Activated naive CD4-positive, alpha-beta T cell treated with anti-CD3 and anti-CD28 coated beads for 36 hours (primary cell): ENCODE data around the gene RABGAP1L. TPM values are rescaled to one million over a fixed set of nuclear protein-coding genes. Genes with fewer than 3 reads are reported as not detected.
A peak's percentile ranks its signal among the peaks of the same experiment; 100 is the strongest.
"Not testable (repeated sequence)": the region's sequence is repeated elsewhere in the genome, so short reads cannot be mapped to it uniquely, and the experiment has no call there.

Experiments used
- CTCF ChIA-PET: fragments of 350-600 bp; sonication (Branson Sonifier 250); formaldehyde crosslinking; loops from one replicate; lab custom pipeline; 2021; ENCODE audit warnings: antibody characterized with exemption; lab: Charles Lee
- DNase-seq: peaks from one replicate; pipeline ENCODE4 v3.0.0-alpha.2; 2020
- H3K27ac Mint-ChIP-seq: one replicate; pipeline ENCODE4 v1.8.0; 2021; ENCODE audit warnings: mild to moderate bottlenecking, mixed read lengths
- H3K27me3 Mint-ChIP-seq: one replicate; pipeline ENCODE4 v1.8.0; 2021; ENCODE audit warnings: low read depth, mixed read lengths
- H3K36me3 Mint-ChIP-seq: one replicate; pipeline ENCODE4 v1.8.0; 2021; ENCODE audit warnings: low read depth, mixed read lengths
- H3K4me1 Mint-ChIP-seq: one replicate; pipeline ENCODE4 v1.8.0; 2021; ENCODE audit warnings: low read depth, mixed read lengths
- H3K4me3 Mint-ChIP-seq: one replicate; pipeline ENCODE4 v1.8.0; 2021; ENCODE audit warnings: mild to moderate bottlenecking, moderate library complexity, mixed read lengths
- H3K9me3 Mint-ChIP-seq: one replicate; pipeline ENCODE4 v1.8.0; 2021; ENCODE audit warnings: mixed read lengths
- intact Hi-C: fragments of 100-400 bp; cut with micrococcal nuclease; formaldehyde crosslinking; loops from one replicate; pipeline ENCODE4 v1.15.1; 2023
- total RNA-seq, 2 experiments: library from RNA; stranded (reverse); gene quantifications; one replicate each; pipeline ENCODE4 v1.2.3, GENCODE V29; 2021

Gene RABGAP1L
- total RNA-seq, 2 experiments from 2014 or later = 16.6 TPM

- intact Hi-C loops = no loop called here
- Mint-ChIP-seq H3K27me3 (no peaks in the 10 kb centered on the region), H3K27ac (no peak overlapping the region), H3K36me3 (no peaks in the 10 kb centered on the region), H3K9me3 (no peaks in the 10 kb centered on the region), H3K4me1 (peaks cover 25% of the 10 kb centered on the region), H3K4me3 (peak overlapping the region; percentile 42)
- DNase-seq = no peak
- CTCF ChIA-PET = interaction anchor here (0.6 to 0.8 kb wide), 4 partner anchors 71 to 117 kb away, joined by 3 to 4 read pairs (median 3); no protein-coding TSS in a partner anchor
These were observed 717.9 kb downstream of the RABGAP1L start for GRCh38 chr1:174877208-174877673.

GRCh38 chr1:174880171-174880570 is 720.9 kb downstream of the RABGAP1L start:
- intact Hi-C loops = no loop called here
- no peak for DNase-seq
- CTCF ChIA-PET = interaction anchor here (0.6 kb wide), 1 partner anchor 8 kb away, joined by 3 read pairs; no protein-coding TSS in a partner anchor
- H3K4me1 Mint-ChIP-seq = peaks cover 13% of the 10 kb centered on the region
- H3K9me3 Mint-ChIP-seq = no peaks in the 10 kb centered on the region
- H3K36me3 Mint-ChIP-seq = no peaks in the 10 kb centered on the region
- H3K27me3 Mint-ChIP-seq = no peaks in the 10 kb centered on the region
- no peak overlapping the region for H3K27ac Mint-ChIP-seq
- H3K4me3 Mint-ChIP-seq = no peak overlapping the region

- Mint-ChIP-seq H3K4me1 (no peaks in the 10 kb centered on the region), H3K36me3 (no peaks in the 10 kb centered on the region), H3K27ac (no peak overlapping the region), H3K9me3 (no peaks in the 10 kb centered on the region), H3K27me3 (no peaks in the 10 kb centered on the region), H3K4me3 (no peak overlapping the region)
- CTCF ChIA-PET = interaction anchor here (1.0 to 2.6 kb wide), 2 partner anchors 102 to 115 kb away, joined by 5 to 8 read pairs; no protein-coding TSS in a partner anchor
- intact Hi-C loops = loop anchor here (1.0 kb wide), 2 partner anchors 100 to 115 kb away; no protein-coding TSS in a partner anchor
- DNase-seq = no peak
These were observed 724.1 kb downstream of the RABGAP1L start for GRCh38 chr1:174883409-174883808.

GRCh38 chr1:174884038-174884437 is 724.7 kb downstream of the RABGAP1L start:
- no peaks in the 10 kb centered on the region for H3K27me3 Mint-ChIP-seq

GRCh38 chr1:174884566-174884965 is 725.2 kb downstream of the RABGAP1L start:
- H3K36me3 Mint-ChIP-seq = no peaks in the 10 kb centered on the region
- CTCF ChIA-PET = interaction anchor here (0.6 to 2.6 kb wide), 3 partner anchors 9 to 114 kb away, joined by 3 to 8 read pairs (median 5); no protein-coding TSS in a partner anchor
- H3K9me3 Mint-ChIP-seq = no peaks in the 10 kb centered on the region
- no peak overlapping the region for H3K4me3 Mint-ChIP-seq
- no peak for DNase-seq
- H3K27ac Mint-ChIP-seq = no peak overlapping the region
- H3K4me1 Mint-ChIP-seq = no peaks in the 10 kb centered on the region
- intact Hi-C loops = no loop called here
- H3K27me3 Mint-ChIP-seq = no peaks in the 10 kb centered on the region

More at GRCh38 chr1:174884038-174884437, 724.7 kb downstream of the RABGAP1L start:
- no peaks in the 10 kb centered on the region for H3K36me3 Mint-ChIP-seq
- H3K27ac Mint-ChIP-seq = no peak overlapping the region
- no peak for DNase-seq
- intact Hi-C loops = no loop called here
- no peak overlapping the region for H3K4me3 Mint-ChIP-seq
- H3K9me3 Mint-ChIP-seq = no peaks in the 10 kb centered on the region
- CTCF ChIA-PET = interaction anchor here (0.6 to 2.6 kb wide), 3 partner anchors 71 to 115 kb away, joined by 3 to 8 read pairs (median 5); no protein-coding TSS in a partner anchor
- no peaks in the 10 kb centered on the region for H3K4me1 Mint-ChIP-seq

GRCh38 chr1:174890024-174890423 is 730.7 kb downstream of the RABGAP1L start:
- Mint-ChIP-seq H3K9me3 (no peaks in the 10 kb centered on the region), H3K27me3 (no peaks in the 10 kb centered on the region), H3K4me3 (no peak overlapping the region), H3K4me1 (peaks cover 9% of the 10 kb centered on the region), H3K27ac (no peak overlapping the region), H3K36me3 (peaks cover 5% of the 10 kb centered on the region)
- CTCF ChIA-PET = interaction anchor here (0.9 kb wide), 1 partner anchor 77 kb away, joined by 3 read pairs; no protein-coding TSS in a partner anchor
- intact Hi-C loops = no loop called here
- DNase-seq = no peak

GRCh38 chr1:174892016-174892415 is 732.7 kb downstream of the RABGAP1L start:
- DNase-seq = no peak
- Mint-ChIP-seq H3K4me3 (no peak overlapping the region), H3K27me3 (no peaks in the 10 kb centered on the region), H3K36me3 (peaks cover 5% of the 10 kb centered on the region), H3K27ac (no peak overlapping the region), H3K4me1 (peaks cover 9% of the 10 kb centered on the region), H3K9me3 (no peaks in the 10 kb centered on the region)
- intact Hi-C loops = no loop called here
- CTCF ChIA-PET = no interaction called here

GRCh38 chr1:174894117-174894762 is 734.9 kb downstream of the RABGAP1L start:
- intact Hi-C loops = no loop called here
- H3K4me3 Mint-ChIP-seq = no peak overlapping the region
- no peak overlapping the region for H3K27ac Mint-ChIP-seq

GRCh38 chr1:174895610-174896009 is 736.3 kb downstream of the RABGAP1L start:
- H3K27me3 Mint-ChIP-seq, DNase-seq, H3K27ac Mint-ChIP-seq, H3K4me1 Mint-ChIP-seq, H3K36me3 Mint-ChIP-seq, H3K4me3 Mint-ChIP-seq, CTCF ChIA-PET, intact Hi-C loops, H3K9me3 Mint-ChIP-seq: not testable (repeated sequence)

More at GRCh38 chr1:174894117-174894762, 734.9 kb downstream of the RABGAP1L start:
- Mint-ChIP-seq H3K4me1 (peaks cover 9% of the 10 kb centered on the region), H3K27me3 (no peaks in the 10 kb centered on the region), H3K36me3 (peaks cover 5% of the 10 kb centered on the region), H3K9me3 (no peaks in the 10 kb centered on the region)
- DNase-seq = no peak
- CTCF ChIA-PET = interaction anchor here (0.8 to 1.4 kb wide), 2 partner anchors 9 kb away, joined by 5 to 6 read pairs; no protein-coding TSS in a partner anchor

GRCh38 chr1:174898102-174898797 is 738.9 kb downstream of the RABGAP1L start:
- intact Hi-C loops = no loop called here
- CTCF ChIA-PET = no interaction called here
- no peak for DNase-seq
- H3K4me1 Mint-ChIP-seq = peaks cover 9% of the 10 kb centered on the region
- H3K27me3 Mint-ChIP-seq = no peaks in the 10 kb centered on the region
- H3K9me3 Mint-ChIP-seq = peaks cover 8% of the 10 kb centered on the region
- no peak overlapping the region for H3K4me3 Mint-ChIP-seq
- peaks cover 15% of the 10 kb centered on the region for H3K36me3 Mint-ChIP-seq
- no peak overlapping the region for H3K27ac Mint-ChIP-seq

- Mint-ChIP-seq H3K27me3 (no peaks in the 10 kb centered on the region), H3K9me3 (peaks cover 13% of the 10 kb centered on the region), H3K27ac (no peak overlapping the region), H3K36me3 (peaks cover 14% of the 10 kb centered on the region), H3K4me1 (no peaks in the 10 kb centered on the region), H3K4me3 (no peak overlapping the region)
- intact Hi-C loops = no loop called here
- DNase-seq = no peak
- CTCF ChIA-PET = no interaction called here
These were observed 741.0 kb downstream of the RABGAP1L start for GRCh38 chr1:174900317-174900716.

GRCh38 chr1:174902531-174903099 is 743.3 kb downstream of the RABGAP1L start:
- Mint-ChIP-seq H3K36me3 (peaks cover 19% of the 10 kb centered on the region), H3K4me1 (no peaks in the 10 kb centered on the region), H3K9me3 (peaks cover 15% of the 10 kb centered on the region), H3K27ac (no peak overlapping the region), H3K27me3 (no peaks in the 10 kb centered on the region), H3K4me3 (no peak overlapping the region)
- DNase-seq = no peak
- intact Hi-C loops = no loop called here
- CTCF ChIA-PET = no interaction called here
